IPS DF 6.9 (cell line): ENCODE data around the gene LARGE1.

Experiments
- DNase-seq: peaks from one replicate; pipeline ENCODE4 v3.0.0-alpha.2; 2013; ENCODE audit warnings: low read depth, low spot score
- H3K27ac ChIP-seq: one replicate; pipeline ENCODE4 v1.5.1; 2013; ENCODE audit warnings: low read length, control low read depth
- H3K27me3 ChIP-seq: 2 replicates; pipeline ENCODE4 v1.6.1; 2013; ENCODE audit warnings: mild to moderate bottlenecking, low read length; ENCODE audit not compliant: control insufficient read depth, insufficient read depth
- H3K36me3 ChIP-seq: 2 replicates; pipeline ENCODE4 v1.6.1; 2013; ENCODE audit warnings: low read length; ENCODE audit not compliant: control insufficient read depth, insufficient read depth
- H3K4me1 ChIP-seq: 2 replicates; pipeline ENCODE4 v1.6.1; 2013; ENCODE audit warnings: low read length; ENCODE audit not compliant: control insufficient read depth, insufficient read depth
- H3K4me3 ChIP-seq: 2 replicates; pipeline ENCODE4 v1.5.1; 2013; ENCODE audit warnings: mild to moderate bottlenecking, low read length
- H3K9me3 ChIP-seq: 2 replicates; pipeline ENCODE4 v1.6.1; 2013; ENCODE audit warnings: low read length, inconsistent platforms; ENCODE audit not compliant: control insufficient read depth, insufficient read depth
- whole genome bisulfite sequencing: extraction: QIAGEN DNeasy Blood & Tissue Kit; methylation state at CpG from one replicate; pipeline ENCODE4 v1.1.7; 2013; ENCODE audit warnings: mixed read lengths, missing lambda C conversion rate; ENCODE audit not compliant: insufficient read length, insufficient coverage; 5-methylcytosine and 5-hydroxymethylcytosine counted together

LARGE1 gene

GRCh38 chr22:33811686-33812085, 108.6 kb downstream of the LARGE1 start:
- Histone ChIP-seq H3K27me3 (no peaks in the 10 kb centered on the region), H3K9me3 (no peaks in the 10 kb centered on the region), H3K4me1 (peaks cover 4% of the 10 kb centered on the region; the same call in 1 of the 2 replicates), H3K4me3 (no peak overlapping the region), H3K27ac (no peak overlapping the region), H3K36me3 (no peaks in the 10 kb centered on the region)
- DNase-seq = no peak
- WGBS = no CpG with 5 or more reads among the region's 5 CpGs

DNA sequence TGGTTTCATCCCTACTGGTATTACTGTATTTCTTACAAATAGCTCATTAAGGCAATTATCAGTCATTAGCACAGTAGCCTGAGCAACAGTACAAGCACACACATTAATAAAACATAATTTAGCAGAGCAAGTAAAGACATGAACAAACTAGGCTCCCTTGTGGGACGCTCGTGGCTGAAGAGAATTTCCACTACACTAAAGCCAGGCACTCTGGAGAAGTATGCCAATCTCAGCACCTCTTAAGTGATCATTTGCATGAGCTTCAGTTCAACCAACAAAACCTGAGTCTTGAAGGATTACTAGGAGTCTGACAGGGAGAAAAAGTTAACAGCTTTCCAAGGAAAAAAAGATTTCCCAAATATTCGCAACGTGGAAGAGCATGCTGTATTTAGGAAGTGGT, 109.1 kb downstream of the LARGE1 start:
- DNase-seq = no peak
- WGBS = no CpG with 5 or more reads among the region's 4 CpGs

DNA sequence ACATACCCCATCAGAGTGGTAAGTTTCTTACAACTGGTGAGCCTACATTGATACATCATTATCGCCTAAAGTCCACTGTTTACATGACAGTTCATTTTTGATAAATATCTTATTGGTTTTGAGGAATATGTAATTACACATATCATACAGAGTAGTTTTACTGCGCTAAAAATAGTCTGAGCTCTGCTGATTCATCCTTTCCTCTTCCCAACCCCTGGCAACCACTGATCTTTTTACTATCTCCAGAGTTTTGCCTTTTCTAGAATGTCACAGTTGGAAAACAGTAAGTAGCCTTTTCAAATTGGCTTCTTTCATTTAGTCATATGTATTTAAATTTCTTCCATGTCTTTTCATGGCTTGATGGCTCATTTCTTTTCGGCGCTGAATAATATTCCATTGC, 112.8 kb downstream of the LARGE1 start:
- DNase-seq = no peak
- H3K4me1 ChIP-seq = peaks cover 4% of the 10 kb centered on the region; the same call in 1 of the 2 replicates
- no CpG with 5 or more reads among the region's 4 CpGs for WGBS

More for the DNA sequence above, 109.1 kb downstream of the LARGE1 start:
- Histone ChIP-seq H3K4me3 (no peak overlapping the region), H3K9me3 (no peaks in the 10 kb centered on the region), H3K27me3 (no peaks in the 10 kb centered on the region), H3K36me3 (no peaks in the 10 kb centered on the region), H3K4me1 (peaks cover 4% of the 10 kb centered on the region; the same call in 1 of the 2 replicates), H3K27ac (no peak overlapping the region)

GRCh38 chr22:33806191-33806590, 114.1 kb downstream of the LARGE1 start:
- Histone ChIP-seq H3K4me1 (peaks cover 2% of the 10 kb centered on the region; the same call in 1 of the 2 replicates), H3K27ac (no peak overlapping the region), H3K4me3 (no peak overlapping the region), H3K27me3 (no peaks in the 10 kb centered on the region), H3K9me3 (no peaks in the 10 kb centered on the region), H3K36me3 (no peaks in the 10 kb centered on the region)
- no CpG with 5 or more reads among the region's 3 CpGs for WGBS
- DNase-seq = no peak

More for the DNA sequence above, 112.8 kb downstream of the LARGE1 start:
- H3K9me3 ChIP-seq = no peaks in the 10 kb centered on the region
- H3K27me3 ChIP-seq = no peaks in the 10 kb centered on the region
- no peak overlapping the region for H3K4me3 ChIP-seq
- H3K27ac ChIP-seq = no peak overlapping the region
- H3K36me3 ChIP-seq = no peaks in the 10 kb centered on the region

DNA sequence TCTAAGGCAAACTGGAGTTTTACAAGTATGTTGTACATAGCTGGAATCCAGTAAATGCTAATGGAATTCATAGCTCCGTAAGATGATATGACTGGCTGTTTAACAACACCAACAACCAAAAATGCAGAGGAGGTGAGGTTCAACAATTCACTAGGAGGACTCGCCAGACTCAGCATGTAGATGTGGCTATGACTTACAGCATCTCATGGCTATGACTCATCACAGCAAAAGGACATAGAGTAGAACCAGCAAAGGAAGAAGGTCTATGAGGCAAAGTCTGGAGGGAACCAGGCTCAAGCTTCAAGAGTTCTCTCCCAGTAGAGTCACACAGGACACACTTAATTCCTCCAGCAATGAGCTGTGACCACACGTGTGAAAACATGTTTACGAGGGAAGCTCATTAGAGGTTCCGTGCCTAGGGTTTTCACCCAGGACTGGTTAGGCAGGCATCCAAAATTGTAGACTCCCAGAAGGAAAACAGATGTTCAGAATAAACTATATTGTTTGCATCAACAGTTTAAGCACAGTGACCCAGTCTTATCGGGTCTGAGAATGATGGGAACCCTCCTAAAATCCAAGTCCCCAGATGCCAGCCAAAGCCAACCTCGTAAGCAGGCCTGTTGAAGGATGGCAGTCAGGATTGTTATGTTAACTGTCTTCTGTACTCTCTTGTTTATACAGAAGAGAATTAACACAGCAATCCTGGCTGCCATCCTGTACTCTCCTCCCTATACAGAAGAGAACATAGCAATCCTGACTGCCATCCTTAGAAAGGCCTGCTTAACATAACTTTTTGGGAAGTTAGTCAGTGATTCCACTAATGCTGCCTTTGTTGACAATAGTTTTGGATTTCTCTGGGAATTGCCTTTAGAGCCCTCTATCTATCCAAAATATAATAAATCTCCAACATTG, 116.6 kb downstream of the LARGE1 start:
- H3K4me3 ChIP-seq = no peak overlapping the region
- no CpG with 5 or more reads among the region's 7 CpGs for WGBS
- H3K27ac ChIP-seq = no peak overlapping the region
- no peaks in the 10 kb centered on the region for H3K27me3 ChIP-seq
- no peak for DNase-seq
- peaks cover 2% of the 10 kb centered on the region; the same call in 1 of the 2 replicates for H3K4me1 ChIP-seq
- no peaks in the 10 kb centered on the region for H3K9me3 ChIP-seq
- H3K36me3 ChIP-seq = no peaks in the 10 kb centered on the region

- H3K4me1 ChIP-seq = 0 out of 2 replicates have a peak, but pooled peaks cover 1% of the 10 kb centered on the region
- no peak overlapping the region for H3K27ac ChIP-seq
- H3K36me3 ChIP-seq = no peaks in the 10 kb centered on the region
- H3K9me3 ChIP-seq = no peaks in the 10 kb centered on the region
- no peaks in the 10 kb centered on the region for H3K27me3 ChIP-seq
- WGBS = no CpG with 5 or more reads among the region's 6 CpGs
- no peak for DNase-seq
- H3K4me3 ChIP-seq = no peak overlapping the region
Measured at GRCh38 chr22:33798401-33798800, 121.9 kb downstream of the LARGE1 start.

DNA sequence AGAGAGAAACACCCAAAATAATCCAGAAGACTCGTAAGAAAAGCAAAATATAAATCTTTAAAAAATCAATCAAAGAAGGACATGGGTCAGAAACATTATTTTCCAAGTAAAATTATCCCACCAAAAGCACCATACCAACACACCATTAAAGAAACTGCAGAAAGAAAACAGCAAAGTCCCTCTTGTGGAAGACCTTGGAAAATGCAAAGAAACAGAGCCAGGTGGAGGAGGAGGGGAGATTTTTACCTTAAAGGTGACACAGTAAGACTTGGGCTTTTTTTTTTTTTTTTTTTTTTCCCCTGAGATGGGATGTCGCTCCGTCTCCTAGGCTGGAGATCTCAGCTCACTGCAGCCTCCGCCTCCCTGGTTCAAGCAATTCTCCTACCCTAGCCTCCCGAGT, 123.8 kb downstream of the LARGE1 start:
- Histone ChIP-seq H3K4me3 (no peak overlapping the region), H3K27ac (no peak overlapping the region), H3K9me3 (no peaks in the 10 kb centered on the region), H3K4me1 (0 out of 2 replicates have a peak, but pooled peaks cover 1% of the 10 kb centered on the region), H3K36me3 (no peaks in the 10 kb centered on the region), H3K27me3 (no peaks in the 10 kb centered on the region)
- no peak for DNase-seq
- no CpG with 5 or more reads among the region's 5 CpGs for WGBS

- Histone ChIP-seq H3K27ac (no peak overlapping the region), H3K36me3 (no peaks in the 10 kb centered on the region; the same call in 1 of the 2 replicates), H3K27me3 (no peaks in the 10 kb centered on the region), H3K9me3 (peaks cover 3% of the 10 kb centered on the region), H3K4me3 (no peak overlapping the region), H3K4me1 (no peaks in the 10 kb centered on the region)
- DNase-seq = no peak
- WGBS = no CpG with 5 or more reads among the region's 3 CpGs
Measured at GRCh38 chr22:33793475-33793874, 126.8 kb downstream of the LARGE1 start.

DNA sequence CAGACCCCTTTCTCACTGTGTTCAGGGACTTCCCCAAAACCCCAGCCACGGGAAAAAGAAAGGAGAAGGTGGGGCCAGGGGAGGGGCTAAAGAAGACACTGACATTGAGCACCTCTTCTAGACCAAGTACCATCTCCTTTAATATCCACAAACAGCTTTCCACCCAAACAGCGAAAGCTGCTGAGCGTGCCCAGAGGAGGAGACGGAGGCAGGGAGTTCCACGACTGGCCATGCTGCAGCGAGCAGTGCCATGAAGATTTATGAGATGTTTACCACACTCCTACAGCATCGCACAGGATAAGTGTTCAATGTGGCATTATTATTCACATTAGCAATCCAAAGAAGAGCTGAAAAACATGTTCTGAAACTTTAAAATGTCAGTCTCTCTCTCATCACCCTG, 127.4 kb downstream of the LARGE1 start:
- Histone ChIP-seq H3K36me3 (no peaks in the 10 kb centered on the region; the same call in 1 of the 2 replicates), H3K27me3 (no peaks in the 10 kb centered on the region), H3K9me3 (peaks cover 3% of the 10 kb centered on the region), H3K4me1 (no peaks in the 10 kb centered on the region), H3K4me3 (no peak overlapping the region), H3K27ac (no peak overlapping the region)
- WGBS = no CpG with 5 or more reads among the region's 7 CpGs
- DNase-seq = no peak

DNA sequence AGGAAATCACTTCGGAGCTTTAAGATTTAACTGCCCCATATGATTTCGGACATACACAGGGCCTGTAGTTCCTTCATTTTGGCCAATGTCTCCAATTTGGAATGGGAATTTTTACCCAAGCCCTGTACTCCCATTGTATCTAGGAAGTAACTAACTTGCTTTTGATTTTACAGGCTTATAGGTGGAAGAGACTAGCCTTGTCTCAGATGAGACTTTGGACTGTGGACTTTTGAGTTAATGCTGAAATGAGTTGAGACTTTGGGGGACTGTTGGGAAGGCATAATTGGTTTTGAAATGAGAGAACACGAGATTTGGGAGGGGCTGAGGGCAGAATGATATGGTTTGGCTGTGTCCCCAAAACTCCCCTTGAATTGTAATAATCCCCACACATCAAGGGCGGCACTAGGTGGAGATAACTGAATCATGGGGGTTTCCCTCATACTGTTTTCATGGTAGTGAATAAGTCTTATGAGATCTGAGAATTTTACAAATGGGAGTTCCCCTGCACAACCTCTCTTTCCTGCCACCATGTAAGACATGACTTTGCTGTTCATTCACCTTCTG, 130.5 kb downstream of the LARGE1 start:
- DNase-seq = no peak
- H3K4me1 ChIP-seq = no peaks in the 10 kb centered on the region
- no CpG with 5 or more reads among the region's 4 CpGs for WGBS
- H3K36me3 ChIP-seq = no peaks in the 10 kb centered on the region; the same call in 1 of the 2 replicates
- no peak overlapping the region for H3K27ac ChIP-seq
- no peaks in the 10 kb centered on the region for H3K27me3 ChIP-seq
- H3K4me3 ChIP-seq = no peak overlapping the region
- H3K9me3 ChIP-seq = peaks cover 3% of the 10 kb centered on the region
